Measurements from ENCODE around the gene C8A.

GRCh38 chr1:56811331-56811730 is 43.3 kb upstream of the C8A start:
- TF ChIP-seq EZH2 (IDR thresholded peaks at IDR 0.05; ENCODE audit: low read length, missing control alignments), result no peak
- no peak for TF ChIP-seq CTCF (conservative IDR thresholded peaks at IDR 0.05 in 1 of 2, IDR thresholded peaks at IDR 0.05 in 1 of 2; ENCODE audit: low read depth in 1 of 2, low read length in 2 of 2)

Data from fibroblast of lung (primary cell).